GM20000 (cell line): ENCODE results near the gene C8G.

ENCODE experiments used
- DNase-seq: peaks from one replicate; pipeline ENCODE4 v3.0.0; 2012; ENCODE audit warnings: low spot score
- CTCF ChIP-seq: IDR thresholded peaks from 2 replicates; pipeline ENCODE4 v1.5.1; 2012; ENCODE audit warnings: mild to moderate bottlenecking, control low read depth; ENCODE audit errors: extremely low read depth, missing control alignments

The C8G gene

DNA sequence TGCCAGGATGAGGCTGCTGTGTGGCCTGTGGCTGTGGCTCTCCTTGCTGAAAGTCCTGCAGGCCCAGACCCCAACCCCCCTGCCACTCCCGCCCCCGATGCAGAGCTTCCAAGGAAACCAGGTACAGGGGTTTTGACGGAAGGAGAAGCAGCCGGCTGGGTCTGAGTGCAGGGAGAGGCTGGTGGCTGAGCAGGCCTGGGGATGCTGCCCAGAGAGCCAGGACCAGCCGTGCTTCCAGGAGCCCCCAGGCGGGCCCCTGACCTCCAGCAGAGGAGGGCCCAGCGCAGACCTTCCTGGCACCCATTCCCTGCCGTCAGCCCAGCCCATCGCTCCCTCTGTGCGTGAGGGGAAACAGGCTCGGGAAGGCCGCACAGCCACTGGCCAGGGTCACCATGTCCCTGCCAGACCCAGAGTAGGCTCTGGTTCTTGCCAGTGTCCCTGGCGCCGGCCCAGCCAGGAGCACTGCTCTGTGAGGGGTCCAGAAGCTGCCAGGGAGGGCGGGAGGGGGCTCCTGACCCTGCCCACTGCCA is 7.3 kb downstream of the C8G start:
- no peak for DNase-seq
- TF ChIP-seq CTCF, result no peak

- TF ChIP-seq CTCF, result no peak
- no peak for DNase-seq
Observed at GRCh38 chr9:136952876-136953770, 8.1 kb downstream of the C8G start.

GRCh38 chr9:136953771-136954269 is 8.8 kb downstream of the C8G start:
- no peak for DNase-seq
- TF ChIP-seq CTCF, result no peak

- TF ChIP-seq CTCF, result no peak
- no peak for DNase-seq
Observed at GRCh38 chr9:136954270-136955083, 9.4 kb downstream of the C8G start.

DNA sequence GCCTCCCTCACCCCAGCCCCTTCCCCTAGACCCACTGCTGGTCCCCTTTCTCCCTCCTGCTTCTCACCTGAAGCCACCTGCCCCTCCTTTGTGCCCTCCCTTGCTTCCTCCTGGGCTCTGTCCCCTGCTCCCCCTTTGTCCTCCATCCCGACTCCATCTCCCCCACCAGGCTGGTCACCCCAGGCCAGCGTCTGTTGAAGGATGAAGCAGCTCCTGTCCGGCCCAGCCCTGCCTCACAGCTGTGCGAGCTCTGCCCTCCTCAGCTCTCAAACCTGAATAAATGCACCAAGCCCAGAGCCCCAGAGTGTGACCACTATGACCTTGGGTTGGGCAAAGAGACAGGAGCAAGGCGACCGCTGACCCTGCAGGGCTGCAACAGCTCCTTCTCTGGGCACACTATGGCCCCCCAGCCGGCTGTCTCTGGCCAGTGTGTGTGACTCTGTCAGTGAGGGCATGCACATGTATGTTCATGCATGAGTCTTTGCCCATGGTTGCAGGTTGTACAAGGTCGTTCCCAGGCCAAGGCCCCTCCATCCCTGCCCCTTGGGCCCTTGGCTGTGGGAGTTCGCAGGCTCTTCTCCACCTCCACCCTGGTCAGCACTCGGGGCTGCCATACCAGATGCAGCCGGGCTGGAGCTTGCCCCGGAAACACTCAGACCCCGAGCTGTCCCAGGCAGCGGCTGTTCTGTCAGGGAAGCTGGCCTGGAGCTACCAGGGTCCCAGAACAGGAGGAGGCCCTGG is 10.3 kb downstream of the C8G start:
- TF ChIP-seq CTCF, result no peak
- DNase-seq, result no peak

DNA sequence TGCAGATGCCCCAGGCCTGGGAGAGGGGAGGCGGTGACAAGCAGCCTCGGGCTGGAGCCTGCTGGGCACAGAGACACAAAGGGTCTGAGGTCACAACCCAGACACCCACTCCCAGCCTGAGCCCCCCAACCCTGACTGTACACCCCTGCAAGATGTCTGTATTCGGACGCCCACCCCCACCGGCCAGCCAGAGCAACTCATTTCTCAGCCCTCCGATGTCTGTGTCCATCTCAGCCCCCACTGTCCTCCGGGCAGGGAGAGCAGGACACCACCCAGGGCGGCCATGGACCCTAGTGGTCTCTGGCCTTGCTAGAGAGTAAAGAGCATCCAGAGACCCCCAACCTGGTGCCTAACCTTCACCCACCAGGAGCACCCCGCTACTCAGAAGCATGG is 10.9 kb downstream of the C8G start:
- TF ChIP-seq CTCF, result no peak
- DNase-seq, result no peak
